Posterior cingulate gyrus (tissue), 11 donors: ENCODE data around the gene ADGRG2.
"Not testable (repeated sequence)": the region's sequence is repeated elsewhere in the genome, so short reads cannot be mapped to it uniquely, and the experiment has no call there.

Experiments used
- DNase-seq, 10 donors: peaks; one replicate each; pipeline versions ENCODE4 v3.0.0 to v3.0.0-alpha.2; 2020 to 2021; ENCODE audit warnings: mixed read lengths in 3 of 10
- intact Hi-C: fragments of 100-400 bp; cut with DNase I; formaldehyde crosslinking; loops from one replicate; pipeline ENCODE4 v1.15.1; 2023

Gene ADGRG2

DNA sequence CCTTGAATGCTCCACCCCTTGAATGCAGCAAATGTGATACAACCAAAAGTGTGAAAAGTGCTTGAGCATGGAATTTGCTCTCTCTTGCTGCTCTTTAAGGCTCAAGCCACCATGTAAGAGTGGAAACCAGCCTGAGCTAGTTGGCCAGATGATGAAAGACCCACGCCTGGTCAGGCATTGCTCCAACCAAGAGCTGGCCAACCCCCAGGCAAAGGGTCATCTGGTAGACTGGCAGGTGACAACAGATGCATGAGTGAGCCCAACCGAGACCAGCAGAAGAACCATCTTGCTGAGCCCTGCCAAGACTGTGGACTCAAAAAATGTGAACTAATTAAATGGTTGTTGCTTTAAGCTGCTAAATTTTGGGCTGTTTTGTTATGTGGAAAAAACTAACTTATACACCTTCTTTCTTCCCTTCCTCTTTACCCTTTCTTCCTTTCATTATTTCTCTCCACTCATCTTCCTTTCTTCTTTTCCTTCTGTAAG, 32.7 kb downstream of the ADGRG2 start:
- no peak for DNase-seq
- intact Hi-C loops: no loop called here

DNA sequence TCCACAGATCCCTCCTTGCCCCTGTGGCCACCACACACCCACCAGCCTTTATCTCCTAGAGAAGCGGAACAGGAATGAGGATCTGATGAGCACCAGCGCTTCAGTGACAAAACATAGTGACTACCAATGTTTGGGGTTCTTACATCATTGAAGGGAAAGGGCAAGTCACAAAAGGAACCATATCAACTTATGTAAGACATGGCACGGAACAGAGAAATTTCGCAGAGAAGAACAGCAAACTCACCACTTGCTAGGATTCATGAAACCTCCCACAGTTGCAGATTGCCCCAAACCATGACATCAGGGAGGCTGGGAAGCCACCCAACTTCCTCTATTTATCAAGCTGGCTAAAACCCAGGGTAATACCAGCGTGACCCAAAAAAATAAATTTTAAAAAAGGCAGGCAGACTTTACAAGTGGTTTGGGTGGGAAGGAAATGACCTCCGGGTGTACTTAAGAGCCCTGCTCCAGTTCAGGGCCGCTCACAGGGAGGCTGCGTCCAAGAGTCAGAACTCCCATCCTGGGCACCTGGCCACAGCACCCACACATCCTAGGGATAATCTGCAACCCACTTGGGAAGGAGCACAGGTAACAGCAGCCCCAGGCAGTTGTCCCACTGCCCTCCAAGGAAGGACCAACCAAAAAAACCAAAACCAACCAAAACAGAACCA, 36.0 kb downstream of the ADGRG2 start:
- no peak for DNase-seq
- intact Hi-C loops: no loop called here

DNA sequence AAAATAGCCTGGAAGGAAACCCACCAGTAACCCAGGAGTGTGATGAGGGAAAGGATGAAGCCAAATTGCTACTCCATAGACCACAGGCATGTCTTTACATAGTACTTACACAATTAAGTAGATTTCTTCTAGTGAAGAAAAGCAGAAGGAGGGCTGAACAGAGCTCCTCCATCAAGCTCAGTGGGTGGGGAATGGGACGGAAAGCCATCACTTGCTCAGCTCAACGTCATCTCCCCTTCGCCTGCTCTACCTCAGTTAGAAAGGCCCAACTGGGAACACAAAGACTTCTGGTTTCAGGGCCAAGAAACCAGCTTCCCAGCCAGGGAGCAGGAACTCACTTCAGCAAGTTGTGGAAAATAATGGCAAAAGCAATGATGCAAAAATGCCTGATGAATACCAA, 36.6 kb downstream of the ADGRG2 start:
- intact Hi-C loops: no loop called here
- no peak for DNase-seq

DNA sequence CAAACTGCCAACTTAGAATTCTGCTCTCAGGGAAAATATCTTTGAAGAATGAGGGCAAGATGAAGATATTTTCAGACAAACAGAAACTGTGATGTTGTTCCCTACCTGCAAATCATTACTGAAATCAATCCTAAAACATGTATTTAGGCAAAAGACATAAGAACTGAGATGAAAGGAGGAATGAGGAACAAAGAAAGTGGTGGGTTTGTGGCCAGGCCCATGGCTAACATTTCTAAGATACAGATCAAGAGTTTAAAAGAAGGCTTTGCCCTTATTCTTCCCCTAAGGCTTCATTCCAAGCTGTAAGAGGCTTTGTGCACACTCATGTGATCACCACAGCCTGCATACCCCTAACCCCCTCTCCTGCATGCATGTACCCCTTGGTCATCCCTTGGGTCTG, 46.5 kb downstream of the ADGRG2 start:
- intact Hi-C loops: no loop called here
- DNase-seq: no peak

DNA sequence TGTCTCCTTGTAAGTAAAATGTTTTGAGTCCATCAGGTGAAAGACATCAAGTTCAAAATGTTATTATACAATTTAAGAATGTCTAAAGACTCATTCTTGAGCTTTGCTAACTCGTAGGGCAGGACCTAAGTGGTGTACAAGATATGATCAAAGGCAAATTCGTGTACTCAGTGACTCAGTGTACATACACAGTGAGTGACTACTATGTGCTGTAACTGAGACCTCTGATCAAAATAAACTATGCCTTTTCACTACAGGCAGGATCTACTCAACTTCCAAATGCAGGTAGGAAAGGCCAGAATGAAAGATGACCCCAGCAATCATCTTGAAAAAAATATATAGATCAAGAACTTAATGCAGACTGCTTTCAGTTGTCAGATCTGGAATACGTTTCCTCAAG, 49.9 kb downstream of the ADGRG2 start:
- intact Hi-C loops: no loop called here
- no peak for DNase-seq

DNA sequence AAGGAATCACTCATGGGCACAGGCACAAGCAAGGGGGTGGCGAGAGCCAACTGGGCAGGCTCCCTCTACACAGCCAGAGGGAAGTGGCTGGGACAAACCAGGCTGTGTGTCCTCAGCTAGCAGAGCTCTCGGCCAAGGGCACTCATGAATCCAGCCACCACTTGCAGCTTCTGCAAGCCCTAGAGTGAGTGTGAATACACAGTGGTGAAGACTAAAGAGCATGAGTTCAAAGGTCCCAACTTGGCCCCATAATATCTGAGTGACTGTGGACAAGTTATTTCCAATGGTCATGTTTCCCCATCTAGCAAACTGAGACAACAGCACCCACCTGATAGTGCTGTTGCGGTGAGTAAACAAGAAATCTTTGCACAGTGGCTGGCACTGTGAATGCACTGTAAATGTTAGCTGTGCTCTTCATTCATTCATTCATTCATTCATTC, 51.7 kb downstream of the ADGRG2 start:
- peak in 2 of 10 donors; percentile 6 to 84 for DNase-seq
- intact Hi-C loops: no loop called here

DNA sequence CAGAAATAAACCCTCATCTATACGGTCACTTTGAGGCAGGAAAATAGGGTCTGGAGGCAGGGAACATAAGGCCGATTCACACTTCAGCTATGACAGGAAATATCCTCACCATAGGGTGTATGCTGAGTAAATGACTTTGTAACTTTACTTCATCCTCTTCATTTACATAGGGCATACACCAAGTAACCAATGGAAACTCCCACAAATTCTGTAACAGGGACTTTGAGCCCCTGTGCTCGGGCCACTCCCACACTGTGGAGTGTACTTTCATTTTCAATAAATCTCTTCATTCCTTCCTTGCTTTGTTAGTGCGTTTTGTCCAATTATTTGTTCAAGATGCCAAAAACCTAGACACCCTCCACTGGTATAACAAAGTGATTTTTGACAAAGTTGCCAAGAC, 55.3 kb downstream of the ADGRG2 start:
- intact Hi-C loops, DNase-seq: not testable (repeated sequence)

DNA sequence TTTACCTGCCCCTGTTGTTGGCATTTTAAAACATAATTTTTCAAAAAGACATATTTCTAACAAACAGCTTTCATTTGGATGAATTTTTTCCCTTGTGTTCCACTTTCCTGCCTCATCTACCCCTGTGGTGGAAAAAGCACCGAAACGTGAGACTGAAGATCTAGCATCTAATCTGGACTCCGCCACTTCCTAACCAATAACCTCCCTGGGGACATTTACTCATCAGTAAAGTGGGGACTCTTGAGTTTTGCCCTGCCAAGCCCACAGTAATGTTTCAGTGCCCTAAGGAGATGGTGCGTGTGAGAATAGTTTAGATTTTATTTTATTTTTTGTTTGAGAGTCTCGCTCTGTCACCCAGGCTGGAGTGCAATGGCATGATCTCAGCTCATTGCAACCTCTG, 56.7 kb downstream of the ADGRG2 start:
- DNase-seq: no peak
- intact Hi-C loops: no loop called here

DNA sequence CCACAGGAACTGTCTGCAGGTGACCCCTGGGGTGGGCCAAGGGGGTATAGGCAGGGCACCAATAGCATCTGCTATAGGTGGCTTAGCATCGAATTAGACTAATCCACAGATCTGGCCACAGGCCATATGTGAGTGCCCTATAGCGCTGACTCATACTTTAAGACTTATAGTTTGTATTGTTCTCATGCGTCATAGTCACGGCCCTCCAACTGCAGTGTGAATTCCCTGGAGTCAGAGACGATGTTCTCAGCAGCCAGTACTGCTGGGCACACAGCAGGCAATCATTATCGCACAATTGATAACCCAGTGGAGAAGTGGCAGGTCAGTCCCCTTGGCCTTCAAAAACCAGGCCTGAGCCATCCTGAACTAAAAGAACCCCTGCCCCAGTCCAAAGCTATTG, 58.1 kb downstream of the ADGRG2 start:
- DNase-seq: no peak
- intact Hi-C loops: no loop called here

DNA sequence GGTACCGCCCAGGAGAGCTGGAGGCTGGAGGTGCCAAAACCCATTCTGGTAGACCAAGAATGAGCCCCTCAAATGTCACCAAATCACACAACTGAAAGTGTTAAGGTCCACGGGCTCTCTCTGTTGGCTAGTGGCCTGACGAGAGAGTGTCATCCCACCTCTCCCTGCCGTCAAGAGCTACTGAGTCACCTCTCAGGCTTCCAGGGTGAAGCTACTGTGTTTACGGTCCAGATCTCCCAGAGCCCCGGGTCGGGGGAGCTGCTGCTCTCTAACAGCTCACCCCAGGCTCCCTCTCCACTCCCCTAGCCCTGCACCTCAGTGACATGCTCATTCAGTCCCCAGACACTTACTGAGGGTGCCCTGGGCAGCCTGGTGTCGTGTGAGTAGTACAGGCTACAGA, 59.2 kb downstream of the ADGRG2 start:
- DNase-seq: no peak
- intact Hi-C loops: no loop called here

DNA sequence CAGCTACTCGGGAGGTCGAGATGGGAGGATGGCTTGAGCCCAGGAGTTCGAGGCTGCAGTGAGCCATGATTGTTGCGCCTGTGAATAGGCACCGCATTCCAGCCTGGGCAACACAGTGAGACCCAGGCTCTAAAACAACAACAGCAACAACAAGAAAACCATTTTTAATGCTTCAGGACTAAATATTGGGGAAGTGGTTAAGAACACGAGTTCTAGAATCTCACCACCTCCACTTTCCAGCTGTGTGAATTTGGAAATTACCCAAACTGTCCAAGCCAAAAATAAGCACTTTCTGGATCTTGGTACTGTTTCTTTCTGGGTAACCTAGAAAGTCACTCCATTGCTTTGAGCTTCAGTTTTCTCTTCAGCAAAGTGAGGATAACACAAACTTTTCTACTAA, 63.2 kb downstream of the ADGRG2 start:
- no peak for DNase-seq
- intact Hi-C loops: no loop called here

DNA sequence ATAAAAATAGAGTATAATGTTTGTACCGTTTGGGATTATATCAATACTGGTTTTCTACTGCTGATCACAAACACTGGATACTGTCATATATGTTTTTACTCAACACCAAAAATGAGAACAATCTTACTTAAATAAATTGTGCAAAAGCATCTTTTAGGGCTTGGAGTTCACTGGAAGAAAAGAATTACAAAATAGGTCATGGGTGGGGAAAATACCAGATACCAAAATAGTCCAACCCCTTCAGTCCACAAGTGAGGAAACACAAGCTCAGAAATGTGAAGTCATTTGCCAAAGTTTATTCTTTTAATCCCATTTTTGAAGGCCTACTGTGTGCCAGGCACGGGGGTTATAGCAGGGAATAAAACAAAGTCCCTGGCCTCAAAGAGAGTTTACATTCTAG, 64.4 kb downstream of the ADGRG2 start:
- intact Hi-C loops: no loop called here

DNA sequence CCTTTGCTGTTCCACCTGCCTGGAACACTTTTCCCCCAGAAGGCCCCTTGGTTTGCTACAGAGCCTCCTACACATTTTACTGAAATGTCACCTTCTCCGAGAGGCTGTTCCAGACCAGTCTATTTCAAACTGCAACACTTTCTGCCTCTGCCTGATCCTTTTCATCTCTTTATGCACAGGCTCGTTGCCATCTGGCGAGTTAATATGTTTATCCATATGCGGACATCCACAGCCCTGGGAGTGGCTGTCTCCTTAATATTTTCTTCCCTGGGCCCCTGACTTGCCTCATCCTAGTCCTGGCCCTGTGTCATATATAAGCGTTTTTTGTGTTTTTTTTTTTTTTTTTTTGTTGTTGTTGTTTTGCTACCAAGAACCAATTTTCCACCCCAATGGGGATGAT, 73.2 kb downstream of the ADGRG2 start:
- intact Hi-C loops: no loop called here

More for the DNA sequence above, 64.4 kb downstream of the ADGRG2 start:
- DNase-seq: no peak

DNA sequence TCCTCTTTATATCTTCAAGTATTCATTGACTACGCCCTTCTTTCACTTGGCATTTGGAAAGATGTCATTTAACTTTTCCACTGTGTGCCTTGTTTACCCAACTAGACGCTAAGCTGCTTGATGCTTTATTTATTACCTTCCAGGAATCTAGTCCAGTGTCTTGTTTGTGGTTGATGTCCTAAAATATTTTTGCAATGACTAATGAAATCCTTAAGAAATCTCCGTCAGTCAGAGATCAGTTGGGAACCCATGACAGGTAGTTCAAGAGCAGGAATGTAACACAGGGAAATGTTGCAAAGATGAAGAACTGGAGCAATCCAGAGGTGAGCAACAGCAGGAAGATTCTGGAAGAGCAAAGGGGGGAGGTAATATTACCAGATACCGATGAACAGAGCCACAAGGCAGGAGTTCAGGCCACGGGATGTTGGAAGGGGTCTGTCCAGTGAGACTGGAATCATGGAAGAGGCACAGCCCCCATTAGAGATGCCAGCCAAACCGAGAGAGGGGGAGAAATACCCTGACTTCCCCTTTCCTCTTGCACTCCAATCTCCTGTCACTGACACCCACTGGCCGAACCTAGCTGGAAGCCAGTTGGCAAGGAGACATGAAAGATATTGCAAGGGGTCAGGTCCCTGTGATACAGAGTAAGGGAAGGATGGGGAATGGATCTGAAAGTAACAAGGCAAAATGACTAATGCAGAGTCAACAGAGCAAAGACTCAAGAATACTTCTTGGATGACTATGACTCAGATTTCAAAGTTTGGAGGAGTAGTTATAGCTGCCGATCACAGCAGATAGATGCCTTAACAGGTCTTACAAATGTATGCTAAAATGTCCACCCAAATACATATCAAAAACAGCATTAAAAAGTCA, 75.7 kb downstream of the ADGRG2 start:
- DNase-seq: no peak
- intact Hi-C loops: no loop called here

More for the DNA sequence above, 73.2 kb downstream of the ADGRG2 start:
- no peak for DNase-seq

DNA sequence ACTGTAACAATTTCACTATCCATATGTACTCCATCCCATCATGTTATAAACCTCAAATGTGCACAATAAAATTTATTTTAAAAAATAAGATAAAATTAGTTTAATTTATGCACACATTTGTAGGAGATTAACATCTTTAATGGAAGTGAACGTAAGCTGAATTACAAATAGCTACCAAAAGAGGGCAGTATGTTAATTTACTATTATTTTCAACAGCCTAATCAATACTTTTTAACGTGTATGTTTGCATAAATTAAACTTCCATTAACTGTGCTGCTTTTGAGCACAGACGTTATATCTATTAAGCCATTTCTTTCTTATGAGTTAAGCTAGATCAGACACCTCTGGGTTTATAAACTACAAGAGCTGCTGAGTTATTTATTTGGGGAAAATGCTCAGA, 81.9 kb downstream of the ADGRG2 start:
- intact Hi-C loops: no loop called here
- no peak for DNase-seq

DNA sequence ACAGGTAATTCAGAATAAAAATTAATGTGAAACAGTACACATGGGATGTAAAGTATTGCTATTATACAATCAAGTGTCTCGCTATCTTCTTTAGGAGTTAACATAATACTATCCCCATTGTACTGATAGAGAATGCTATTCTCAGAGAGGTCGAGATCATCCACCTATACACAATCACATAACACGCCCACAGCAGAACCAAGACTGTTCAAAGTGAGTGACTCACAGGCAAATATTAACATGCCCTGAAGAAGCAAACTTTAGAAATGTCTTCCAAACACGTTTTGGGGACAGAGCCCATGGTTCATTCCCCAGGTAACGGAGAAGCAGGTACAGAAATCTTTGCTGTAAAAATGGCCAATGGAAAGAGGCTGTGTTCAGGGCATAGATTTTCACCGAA, 88.2 kb downstream of the ADGRG2 start:
- DNase-seq: no peak
- intact Hi-C loops: no loop called here

DNA sequence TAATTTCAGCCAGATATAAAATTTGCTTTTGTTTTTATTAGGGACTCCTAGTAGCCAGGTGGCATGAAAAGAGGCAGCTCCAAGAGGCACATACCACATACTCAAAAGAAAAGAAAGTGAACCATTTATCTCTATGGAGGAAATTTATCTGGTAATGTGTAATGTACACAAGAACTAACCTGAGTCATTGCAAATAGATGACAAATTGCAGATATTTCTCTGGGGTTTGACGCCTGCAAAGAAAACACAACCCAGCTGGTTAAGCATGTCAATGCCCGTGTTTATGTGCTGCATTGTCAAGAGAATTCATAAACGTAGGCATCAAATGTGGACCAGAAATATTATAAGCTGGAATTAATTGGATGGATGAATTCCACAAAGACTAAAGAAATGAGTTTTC, 91.5 kb downstream of the ADGRG2 start:
- DNase-seq: no peak
- intact Hi-C loops: no loop called here

DNA sequence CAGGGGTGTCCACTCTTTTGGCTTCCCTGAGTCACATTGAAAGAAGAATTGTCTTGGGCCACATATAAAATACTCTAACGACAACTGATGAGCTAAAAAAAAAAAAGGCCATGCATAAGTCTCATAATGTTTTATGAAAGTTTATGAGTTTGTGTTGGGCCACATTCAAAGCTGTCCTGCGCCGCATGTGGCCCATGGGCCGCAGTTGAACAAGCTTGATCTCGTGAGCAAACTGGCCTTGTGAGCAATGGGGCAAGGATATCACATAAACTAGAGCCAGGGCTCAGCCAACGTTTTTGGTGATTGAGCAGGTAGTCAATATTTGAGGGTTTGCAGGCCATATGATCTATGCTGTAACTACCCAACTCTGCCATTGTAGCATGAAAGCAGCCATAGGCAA, 93.7 kb downstream of the ADGRG2 start:
- intact Hi-C loops: no loop called here
- DNase-seq: no peak

DNA sequence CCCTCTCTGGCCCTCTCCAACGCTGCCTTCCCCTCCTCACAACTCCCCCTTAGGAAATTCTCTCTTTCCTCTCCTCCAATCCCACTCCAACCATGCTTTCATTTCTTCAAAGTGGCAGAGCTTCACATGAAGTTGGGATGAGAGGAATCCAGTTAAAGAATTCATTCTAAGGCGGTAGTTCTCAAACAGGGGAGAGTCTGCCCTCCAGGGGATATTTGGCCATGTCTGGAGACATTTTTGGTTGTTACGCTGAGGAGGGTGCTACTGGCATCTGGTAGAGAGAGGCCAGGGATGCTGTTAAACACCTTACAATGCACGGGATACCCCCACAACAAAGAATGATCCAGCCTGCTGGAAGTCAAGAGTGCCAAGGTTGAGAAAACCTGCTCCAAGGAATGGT, 97.9 kb downstream of the ADGRG2 start:
- no peak for DNase-seq
- intact Hi-C loops: no loop called here

DNA sequence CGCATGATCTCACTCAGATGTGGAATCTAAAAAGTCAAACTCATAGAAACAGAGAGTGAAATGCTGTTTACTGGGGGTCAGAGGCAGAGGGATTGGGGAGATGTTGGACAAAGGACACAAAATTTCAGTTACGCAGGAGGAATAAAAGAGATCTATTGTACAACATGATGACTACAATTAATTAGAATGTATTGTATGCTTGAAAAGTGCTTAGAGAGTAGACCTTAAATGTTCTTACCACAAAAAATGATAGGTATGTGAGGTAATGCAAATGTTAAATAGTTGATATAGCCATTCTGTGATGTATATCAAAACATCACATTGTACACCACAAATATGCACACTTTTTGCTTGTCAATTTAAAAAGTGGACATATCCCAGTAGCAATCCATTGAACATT, 102.3 kb downstream of the ADGRG2 start:
- intact Hi-C loops: no loop called here
- DNase-seq: no peak

DNA sequence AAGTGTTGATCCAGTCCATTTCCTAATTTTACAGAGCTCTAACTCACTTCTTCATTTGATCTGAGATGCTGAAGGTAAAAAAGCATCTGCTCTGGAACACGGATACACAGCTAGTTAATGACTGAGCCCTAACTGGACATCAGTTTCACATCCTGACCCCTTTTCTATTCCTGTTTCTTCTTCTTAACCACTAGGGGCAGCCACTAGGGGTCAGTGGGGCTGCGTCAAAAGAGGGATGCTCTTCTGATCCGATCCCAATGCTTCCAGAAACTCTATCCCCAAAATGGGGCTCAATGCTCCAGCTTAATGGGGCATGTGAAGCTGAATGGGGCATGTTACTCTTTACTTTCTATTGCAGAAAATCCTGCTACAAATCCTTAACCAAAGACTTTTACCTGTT, 105.0 kb downstream of the ADGRG2 start:
- intact Hi-C loops: no loop called here
- DNase-seq: peak in 1 of 10 donors; percentile 9

DNA sequence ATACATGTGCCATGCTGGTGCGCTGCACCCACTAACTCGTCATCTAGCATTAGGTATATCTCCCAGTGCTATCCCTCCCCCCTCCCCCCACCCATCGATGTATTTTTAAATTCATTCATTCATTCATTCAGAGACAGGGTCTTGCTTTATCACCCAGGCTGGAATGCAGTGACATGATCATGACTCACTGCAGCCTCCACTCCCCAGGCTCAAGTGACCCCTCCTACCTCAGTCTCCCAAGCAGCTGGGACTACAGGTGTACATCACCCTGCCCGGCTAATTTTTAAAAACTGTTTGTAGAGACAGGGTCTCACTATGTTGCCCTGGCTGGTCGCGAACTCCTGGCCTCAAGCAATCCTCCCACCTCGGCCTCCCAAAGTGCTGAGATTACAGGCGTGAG, 105.7 kb downstream of the ADGRG2 start:
- intact Hi-C loops: not testable (repeated sequence)

More for the DNA sequence above, 105.7 kb downstream of the ADGRG2 start:
- DNase-seq: not testable (repeated sequence)
